HUDEP-2 (cell line): Measurements from ENCODE around the gene HEPHL1.
"Not testable (repeated sequence)": the region's sequence is repeated elsewhere in the genome, so short reads cannot be mapped to it uniquely, and the experiment has no call there.

Experiments
- DNase-seq, 76 experiments: peaks; one replicate each; lab custom pipeline; 2025; ENCODE audit not compliant: unreplicated experiment in 76 of 76; lab: John Stamatoyannopoulos, UW

Gene HEPHL1

DNA sequence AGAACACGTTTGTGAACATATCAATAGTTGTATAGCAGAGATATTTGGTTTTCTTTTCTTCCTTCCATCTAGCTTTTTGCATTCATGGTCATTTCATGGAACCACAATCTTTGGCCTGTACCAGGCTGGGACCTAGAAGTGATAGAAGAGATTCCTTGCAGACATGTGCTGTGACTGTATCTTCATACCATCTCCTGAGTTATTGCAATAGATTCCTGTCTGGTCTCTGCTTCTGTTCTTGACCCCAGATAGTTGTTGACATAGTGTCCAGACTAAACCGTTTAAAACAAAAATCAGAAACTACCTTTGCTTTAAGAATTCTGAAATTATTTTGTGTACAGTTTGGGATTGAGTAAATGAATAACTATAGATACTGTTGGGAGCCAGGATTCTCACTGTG lies 124.3 kb downstream of the HEPHL1 start:
- no peak for DNase-seq

DNA sequence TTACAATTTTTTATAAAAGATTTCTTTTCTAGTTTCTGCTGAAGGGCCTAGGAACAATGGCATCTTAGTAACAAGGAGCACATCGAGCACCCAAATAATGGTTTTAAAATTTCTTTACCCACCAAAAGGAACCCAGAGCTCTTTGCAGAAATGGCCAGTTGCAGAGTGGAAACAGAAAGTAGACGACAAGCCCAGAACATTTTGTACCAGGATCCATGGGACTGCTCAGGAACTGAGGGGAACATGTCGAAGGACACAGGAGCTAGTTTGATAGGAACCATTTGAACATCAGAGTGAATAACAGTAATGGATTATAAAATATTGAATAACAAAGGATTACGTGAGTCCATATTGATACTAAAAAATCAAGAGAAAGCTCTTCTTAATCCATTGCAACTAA lies 124.8 kb downstream of the HEPHL1 start:
- no peak for DNase-seq

DNA sequence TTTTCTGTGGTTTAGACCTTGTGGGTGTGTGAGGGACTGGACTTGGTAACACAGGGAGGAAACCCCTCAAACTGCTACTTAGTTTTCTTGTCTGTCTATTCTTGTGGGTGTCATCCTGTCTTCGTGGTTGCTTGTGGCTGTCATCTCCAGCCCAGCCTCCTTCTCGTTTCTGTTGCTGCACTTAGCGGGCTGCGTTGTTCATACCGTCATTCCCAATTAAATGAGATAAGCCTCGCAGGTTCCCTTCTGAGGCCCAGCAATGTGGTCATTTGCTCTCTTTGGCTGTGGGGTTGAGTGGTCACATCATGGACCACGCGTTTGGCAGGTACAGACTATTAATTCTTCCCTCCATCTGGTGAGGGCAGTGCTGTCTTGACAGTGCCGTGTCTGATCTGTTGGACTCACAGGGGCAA lies 126.3 kb downstream of the HEPHL1 start:
- no peak for DNase-seq

DNA sequence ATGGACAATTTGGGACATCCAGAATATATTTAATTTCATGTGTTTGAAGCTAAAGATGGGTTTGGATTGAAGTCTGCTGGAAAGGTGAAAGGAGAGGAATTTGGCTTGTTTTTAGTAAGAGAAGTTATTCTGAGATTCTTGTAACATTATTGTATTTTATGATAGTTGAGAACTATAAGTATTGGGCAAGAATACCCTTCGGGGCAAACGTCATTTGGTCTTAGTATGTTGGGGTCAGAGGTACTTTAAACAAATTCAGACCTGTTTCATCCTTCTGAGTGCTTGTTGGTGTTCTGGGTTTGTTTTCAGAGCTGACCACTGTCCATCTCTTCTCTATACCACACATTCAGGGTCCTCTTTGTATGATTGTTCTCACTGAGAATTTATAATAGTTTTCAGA lies 127.0 kb downstream of the HEPHL1 start:
- DNase-seq = no peak

DNA sequence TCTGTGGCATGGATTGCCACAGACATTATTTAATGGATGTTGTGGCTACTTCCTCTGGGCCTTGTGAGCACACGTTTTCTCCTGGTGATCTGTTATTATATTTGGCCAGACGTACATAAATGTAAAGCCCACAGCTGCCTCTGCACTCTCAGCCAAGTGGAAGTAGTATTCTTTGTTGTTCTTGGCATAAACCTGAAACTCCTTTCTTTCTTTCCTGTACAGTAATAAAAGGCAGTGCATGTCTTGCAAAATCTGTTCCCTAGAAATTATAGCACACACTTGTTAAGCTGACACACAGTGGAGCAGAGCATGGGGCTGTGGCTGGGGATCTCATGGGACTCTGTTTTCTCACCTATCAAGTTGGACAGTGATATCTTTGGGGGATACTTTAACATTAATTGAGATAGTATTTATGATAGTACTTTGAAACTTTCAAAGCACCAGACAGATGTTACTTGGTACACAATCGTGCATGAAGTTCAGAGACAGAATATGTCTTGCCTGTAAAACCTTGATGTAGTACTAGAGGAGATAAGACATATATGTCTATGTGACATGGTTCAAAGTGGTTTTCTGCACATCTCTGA lies 128.4 kb downstream of the HEPHL1 start:
- no peak for DNase-seq

DNA sequence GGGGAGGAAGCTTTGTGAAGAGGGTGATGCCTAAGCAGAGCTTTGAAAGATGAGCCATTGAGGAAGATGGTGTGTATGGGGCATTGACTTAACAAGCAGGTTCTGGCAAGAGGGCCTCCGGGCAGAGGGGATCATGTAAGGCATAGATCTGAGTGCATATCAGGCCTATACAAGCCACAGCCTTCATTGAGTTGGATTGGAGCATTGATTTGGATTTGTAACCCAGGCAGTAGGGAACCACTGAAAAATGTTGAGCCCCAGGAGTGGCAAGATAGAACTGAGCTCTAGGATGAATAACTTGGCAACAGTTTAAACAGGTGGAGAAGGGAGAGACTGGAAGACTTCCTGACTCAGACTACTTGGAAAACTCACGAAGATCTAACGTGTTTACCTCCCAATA lies 128.9 kb downstream of the HEPHL1 start:
- no peak for DNase-seq

DNA sequence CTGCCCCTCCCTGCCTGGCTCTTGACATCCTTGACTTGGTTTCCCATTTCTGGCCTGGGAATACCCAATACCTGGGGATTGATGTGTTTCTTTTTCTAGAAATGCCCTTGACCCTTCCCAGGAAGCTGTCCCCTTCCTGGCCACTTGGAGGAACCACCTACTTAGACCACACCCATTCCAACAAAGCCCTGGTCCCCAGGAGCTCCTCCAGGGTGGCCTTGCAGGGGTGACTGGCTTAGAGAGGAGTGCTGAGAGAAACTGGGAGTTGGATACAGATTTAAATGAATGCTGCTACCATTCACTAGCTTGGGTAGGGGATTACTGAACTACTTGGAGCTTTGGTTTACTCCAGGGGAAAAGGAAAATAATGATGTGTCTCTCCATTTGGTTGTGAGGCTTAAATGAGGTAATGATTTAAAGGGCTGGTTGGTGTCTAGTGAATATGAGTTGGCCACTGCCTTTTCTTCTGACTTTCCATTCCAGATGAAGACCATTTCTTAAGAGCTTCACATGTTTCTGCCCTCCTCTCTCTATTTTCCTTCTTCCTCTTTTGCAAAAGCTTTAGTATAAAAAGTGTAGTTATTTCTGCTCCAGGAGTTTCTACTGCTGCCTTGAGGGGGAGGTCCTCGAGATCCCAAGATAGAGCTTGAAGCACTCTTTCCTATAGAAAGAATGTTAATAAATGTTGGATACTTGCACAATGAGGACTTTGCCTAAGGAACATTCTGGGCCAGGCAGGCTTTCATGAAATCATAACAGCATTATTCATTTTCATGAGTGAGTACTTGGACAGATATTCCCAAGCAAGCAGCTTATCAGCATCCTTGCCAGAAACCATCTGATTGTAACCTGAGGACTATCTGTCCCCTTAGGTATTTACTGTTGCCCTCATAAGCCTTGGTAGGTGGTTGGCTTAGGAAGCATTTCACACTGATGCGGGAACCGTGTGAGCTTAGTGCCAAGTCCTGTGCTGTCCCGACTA lies 129.8 kb downstream of the HEPHL1 start:
- no peak for DNase-seq

DNA sequence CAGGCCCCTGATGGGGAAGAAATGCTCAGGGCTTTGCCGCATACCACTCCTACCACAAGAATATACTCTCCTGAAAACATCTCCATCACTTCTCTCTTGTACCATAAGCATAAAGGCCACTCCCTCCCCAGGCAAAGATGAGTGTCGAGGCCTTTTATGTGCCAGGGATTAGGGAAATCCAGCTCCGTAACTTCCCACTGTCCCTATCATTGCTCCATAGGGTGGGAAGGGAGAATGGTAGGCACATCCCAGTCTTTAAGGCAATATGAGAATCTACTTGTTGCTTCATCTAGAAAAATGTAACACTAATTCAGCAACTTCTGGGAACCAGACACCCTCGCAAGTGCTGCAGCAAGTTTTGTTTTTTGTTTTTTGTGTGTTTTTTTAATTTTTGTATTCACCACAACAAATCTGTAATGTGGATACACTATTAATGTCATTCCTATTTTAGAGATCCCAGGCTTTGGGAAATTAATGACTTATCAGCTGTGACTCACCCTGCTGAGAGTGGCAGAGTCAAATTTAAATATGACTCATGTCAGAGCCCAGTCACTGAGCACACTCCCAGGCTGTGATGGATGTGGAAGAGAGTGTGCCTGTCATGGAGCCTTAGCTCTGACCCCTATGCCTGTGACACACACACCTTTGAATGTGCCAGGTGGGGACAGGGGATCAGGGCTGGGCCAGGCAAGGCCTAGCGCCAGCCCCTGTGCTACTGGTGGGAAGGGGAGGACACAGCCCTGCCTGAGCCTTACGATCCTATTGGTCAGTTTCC lies 130.9 kb downstream of the HEPHL1 start:
- DNase-seq = peak in 12 of 76 experiments; percentile 2 to 36 (median 20)

DNA sequence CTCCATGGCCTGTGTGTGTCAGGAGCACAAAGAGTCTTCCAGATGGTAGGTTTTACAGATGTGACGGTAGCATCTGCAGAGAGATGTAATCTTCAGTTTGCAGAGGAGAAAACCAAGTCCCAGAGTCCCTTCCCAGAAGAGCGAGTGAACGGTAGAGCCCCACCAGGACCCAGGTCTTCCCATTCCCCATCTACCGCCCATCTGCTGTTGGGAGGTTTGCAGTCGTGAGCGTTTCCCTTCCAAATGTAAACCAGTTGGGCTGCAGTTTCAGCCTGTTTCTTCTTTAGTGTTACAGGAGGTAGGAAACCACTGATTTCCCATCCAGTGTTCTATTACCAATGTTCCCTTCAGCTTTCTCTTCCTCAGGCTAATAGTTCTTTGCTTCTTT lies 131.5 kb downstream of the HEPHL1 start:
- DNase-seq = no peak

DNA sequence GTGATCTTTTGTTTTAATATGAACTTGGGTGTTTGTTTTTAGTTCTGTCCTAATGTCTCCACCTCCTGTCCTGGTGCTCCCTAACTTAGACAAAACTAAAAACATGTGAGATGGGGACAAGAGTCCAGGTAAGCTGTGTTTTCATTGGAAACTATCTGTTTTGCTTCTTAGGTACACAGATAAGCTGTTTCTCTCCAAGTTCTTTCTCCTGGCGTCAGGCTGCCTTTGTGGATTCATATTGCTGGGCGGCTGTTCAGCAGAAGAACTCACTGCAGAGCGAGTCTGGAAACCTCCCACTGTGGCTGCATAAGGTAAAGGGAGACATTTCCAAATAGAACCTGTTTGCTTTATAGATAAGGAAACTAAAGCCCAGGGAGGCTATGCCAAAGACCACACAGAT lies 132.2 kb downstream of the HEPHL1 start:
- DNase-seq = no peak

DNA sequence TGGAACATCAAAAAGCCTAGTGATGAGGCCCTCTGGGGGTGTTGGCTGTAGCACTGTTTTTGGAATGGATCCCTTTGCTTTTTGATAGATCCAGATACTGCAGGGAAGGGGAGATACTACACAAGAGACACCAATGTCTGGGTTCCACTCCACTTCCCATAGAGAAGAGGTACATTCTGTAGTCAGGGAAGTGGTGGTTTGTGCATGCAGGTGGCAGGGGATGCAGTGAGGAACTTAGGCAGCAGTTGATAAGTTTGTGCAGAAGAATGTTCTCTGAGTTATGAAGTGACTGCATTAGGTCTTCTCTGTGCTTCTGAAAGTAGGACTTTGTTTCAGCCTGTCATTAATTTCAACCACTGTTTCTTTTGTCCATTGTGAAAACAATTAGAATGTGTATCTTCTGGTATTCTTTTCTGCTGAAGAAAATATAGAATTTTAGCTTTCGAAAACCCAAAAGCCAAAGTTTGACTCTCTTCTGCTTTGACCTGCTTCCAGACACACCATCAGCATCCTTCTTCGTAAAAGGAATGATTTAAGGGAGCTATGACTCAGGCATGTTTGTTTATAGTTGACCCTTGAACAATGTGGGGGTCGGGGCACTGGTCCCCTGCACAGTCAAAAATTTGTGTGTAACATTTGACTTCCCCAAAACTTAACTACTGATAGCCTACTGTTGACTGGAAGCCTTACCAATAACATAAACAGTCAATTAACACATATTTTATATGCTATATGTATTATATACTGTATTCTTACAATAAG lies 133.1 kb downstream of the HEPHL1 start:
- no peak for DNase-seq

DNA sequence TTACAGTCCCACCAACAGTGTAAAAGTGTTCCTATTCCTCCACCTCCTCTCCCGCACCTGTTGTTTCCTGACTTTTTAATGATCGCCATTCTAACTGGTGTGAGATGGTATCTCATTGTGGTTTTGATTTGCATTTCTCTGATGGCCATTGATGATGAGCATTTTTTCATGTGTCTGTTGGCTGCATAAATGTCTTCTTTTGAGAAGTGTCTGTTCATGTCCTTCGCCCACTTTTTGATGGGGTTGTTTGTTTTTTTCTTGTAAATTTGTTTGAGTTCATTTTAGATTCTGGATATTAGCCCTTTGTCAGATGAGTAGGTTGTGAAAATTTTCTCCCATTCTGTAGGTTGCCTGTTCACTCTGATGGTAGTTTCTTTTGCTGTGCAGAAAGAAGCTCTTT lies 136.2 kb downstream of the HEPHL1 start:
- DNase-seq = not testable (repeated sequence)
